GM12891 (cell line): Measurements from ENCODE around the gene SRPX2.

Source experiments
- PAX5 ChIP-seq: IDR thresholded peaks from 2 replicates; pipeline ENCODE4 v1.6.1; 2011; ENCODE audit warnings: low read length, moderate library complexity, mild to moderate bottlenecking; ENCODE audit not compliant: insufficient read depth, severe bottlenecking
- POLR2A ChIP-seq: IDR thresholded peaks from 2 replicates; pipeline ENCODE4 v1.6.1; 2011; ENCODE audit warnings: low read depth, low read length, control low read depth
- POLR2AphosphoS5 ChIP-seq: IDR thresholded peaks from 2 replicates; pipeline ENCODE4 v1.6.1; 2011; ENCODE audit warnings: low read depth, low read length, control low read depth
- TAF1 ChIP-seq: IDR thresholded peaks from 2 replicates; pipeline ENCODE4 v1.6.1; 2011; ENCODE audit warnings: low read depth, low read length, control low read depth

GRCh38 chrX:100698551-100698950 is 54.6 kb downstream of the SRPX2 start:
- no peak for TF ChIP-seq POLR2A
- TF ChIP-seq POLR2AphosphoS5 = no peak
- no peak for TF ChIP-seq PAX5
- TF ChIP-seq TAF1 = no peak
